Stimulated activated CD8-positive, alpha-beta memory T cell treated with anti-CD3 and anti-CD28 coated beads, Interleukin-4, amount 100 ng/mL, for 24 hours (primary cell): ENCODE results near the gene EIF4E2.

Source experiments
- DNase-seq: peaks from one replicate; pipeline ENCODE4 v3.0.0-alpha.2; 2020; ENCODE audit warnings: low read depth

EIF4E2 gene, protein sequence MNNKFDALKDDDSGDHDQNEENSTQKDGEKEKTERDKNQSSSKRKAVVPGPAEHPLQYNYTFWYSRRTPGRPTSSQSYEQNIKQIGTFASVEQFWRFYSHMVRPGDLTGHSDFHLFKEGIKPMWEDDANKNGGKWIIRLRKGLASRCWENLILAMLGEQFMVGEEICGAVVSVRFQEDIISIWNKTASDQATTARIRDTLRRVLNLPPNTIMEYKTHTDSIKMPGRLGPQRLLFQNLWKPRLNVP

DNA sequence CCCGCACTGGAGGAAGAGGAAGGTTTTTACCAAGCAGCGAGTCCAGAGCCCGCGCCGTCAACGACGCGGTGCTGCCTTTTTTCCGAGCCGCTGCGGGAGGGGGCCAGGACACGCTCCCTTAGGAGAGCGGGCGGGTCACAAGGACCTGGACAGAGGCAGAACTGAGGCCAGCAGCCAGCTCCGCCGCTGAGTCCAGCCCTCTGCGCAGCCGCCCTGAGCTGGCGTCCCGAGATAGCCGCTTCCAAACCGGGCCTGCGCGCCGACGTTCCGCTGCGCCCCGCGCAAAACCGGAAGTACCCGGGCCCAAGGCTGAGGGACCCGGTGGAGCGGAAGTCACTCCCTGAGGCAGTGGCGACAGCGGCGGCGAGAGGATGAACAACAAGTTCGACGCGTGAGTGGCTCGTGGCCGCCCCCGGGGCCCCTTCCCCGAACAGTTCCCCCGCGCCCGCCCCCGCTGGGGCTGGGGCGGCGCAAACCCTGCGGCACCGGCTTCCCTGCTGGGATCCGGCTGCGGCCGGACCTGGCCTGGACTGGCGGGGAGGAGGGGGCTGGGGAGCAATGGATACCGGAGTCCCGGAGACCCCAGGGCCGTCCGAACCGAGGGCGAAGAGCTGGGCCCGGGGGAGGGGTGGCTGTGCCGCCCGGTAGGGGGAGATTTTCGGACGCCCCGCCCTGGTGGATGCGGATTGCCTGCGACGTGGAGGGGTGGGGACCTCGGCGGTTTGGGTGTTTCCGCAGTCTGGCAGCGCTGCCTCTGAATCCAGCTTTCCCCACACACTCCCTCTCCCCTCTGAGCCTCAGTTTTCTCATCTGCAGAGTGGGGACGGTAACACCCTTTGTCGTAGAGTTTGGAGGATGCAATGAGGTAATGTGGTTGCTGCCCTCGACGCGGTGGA lies at the start of gene EIF4E2, which contains the start of gene TIGD1:
EIF4E2 (plus strand) TSS at position 336 of the 896 bp plus-strand sequence; CDS start at position 372, 36 bp downstream.
TIGD1 (minus strand) TSS at position 204 of the 896 bp plus-strand sequence. CDS start 675 bp downstream, outside the sequence.
- DNase-seq = peak; percentile 89

DNA sequence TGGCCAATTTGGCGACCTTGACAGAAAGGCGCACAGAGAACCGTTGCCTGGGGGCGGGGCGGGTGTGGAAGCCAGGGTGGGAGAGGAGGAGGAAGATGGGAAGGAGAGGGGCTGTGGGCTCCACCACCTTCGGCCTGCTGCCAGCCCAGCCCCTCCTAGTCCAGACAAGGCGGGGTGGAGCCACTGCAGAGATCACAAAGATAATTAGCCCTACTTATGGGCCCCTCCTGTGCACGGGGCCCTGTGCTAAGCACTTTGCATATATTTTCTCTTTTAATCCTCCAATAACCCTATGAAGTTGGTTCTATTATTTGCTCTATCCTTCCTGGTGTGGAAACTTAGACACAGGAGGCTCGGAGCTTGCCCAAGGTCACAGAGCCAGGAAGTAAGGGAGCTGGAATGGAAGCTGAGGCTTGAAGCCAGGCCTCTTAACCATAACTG lies 49.1 kb upstream of the EIF4E2 start:
- DNase-seq = no peak

DNA sequence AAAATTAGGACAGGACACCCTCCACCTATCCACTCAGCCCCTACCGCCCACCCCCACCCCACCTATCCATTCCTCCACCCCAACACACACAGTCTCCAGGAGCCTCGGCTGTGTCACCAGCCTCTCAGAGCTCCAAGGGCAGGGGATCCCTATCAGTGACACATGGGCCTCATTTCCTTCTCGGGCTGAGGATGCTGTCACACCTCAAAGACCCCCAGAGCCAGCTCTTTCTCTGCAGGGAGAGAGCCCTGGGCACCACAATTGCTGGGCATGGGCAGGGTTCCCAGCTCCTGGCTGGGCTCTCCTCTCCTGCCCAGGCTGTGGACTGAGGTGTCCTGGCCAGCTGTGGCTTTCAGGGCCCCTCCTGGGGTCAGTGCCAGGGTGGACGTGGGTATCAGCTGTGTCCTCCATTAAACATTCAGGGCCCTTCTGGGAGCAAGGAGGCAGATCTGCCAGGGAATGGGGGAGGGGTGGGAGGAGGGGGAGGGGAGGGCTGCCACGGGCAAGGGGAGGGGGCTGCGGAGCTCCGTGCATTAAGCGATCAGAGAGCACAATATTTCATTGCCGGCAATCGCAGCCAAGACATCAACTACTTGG lies 48.6 kb upstream of the EIF4E2 start:
- DNase-seq = no peak

DNA sequence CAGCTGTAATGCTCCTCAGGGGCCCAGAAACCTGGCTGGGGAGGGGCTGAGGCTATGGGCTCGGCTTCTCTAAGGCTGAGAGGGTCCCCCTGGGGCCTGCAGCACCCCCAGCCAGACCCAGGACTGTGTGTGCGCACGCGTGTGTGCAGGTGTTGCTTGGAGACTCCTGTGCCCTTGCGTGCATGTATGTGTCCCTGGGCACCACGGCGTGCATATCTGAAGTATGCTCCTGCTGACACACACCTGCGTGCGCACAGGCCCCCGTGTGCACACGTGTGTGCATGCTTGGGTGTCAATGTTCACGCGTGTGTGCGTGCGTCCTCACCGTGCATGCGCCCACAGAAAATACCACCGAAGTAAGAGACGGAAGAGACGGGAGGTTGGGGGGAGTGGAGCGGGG lies 48.0 kb upstream of the EIF4E2 start:
- DNase-seq = no peak

DNA sequence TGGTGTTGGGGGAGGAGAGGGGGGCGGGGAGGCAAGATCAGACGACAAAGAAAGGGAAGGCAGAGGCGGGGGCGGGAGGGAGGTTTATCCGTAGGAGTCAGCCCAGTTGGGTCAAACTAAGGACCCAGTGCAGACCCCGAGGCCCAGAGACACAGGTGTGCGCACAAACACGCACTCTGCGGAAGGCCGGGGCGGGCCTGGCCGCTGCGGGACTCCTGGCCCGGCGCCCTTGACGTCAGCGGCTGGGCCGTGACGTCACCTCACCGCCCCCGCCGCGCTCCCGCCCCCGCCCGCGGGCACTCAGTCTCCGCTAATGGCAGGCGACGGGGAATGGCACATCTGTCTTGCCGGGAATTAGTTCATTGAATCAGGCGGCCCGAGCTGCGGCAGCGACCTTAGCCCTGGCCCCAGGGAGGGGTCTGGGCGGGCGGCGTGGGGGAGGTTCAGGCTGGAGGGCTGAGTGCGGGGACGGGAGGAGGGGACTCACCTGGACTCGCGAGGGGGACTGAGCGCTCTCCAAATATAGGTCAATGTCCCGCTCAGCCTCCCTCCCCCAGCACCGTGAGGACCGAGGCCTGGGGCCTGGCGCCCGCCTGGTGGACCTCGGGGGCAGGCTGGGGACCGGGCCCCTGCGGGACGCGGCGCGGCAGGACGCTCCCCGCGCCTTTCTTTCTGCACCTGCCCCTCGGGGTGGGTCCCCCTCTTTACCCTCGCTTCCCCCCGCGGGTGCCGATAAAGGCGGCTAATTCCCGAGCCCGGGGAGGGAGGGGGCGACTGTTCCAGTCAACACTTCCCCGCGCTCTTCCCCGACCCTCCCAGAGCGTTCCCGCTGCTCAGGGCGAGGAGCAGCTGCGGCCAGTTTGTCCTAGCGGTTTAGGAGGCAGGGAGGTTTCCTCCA lies 47.3 kb upstream of the EIF4E2 start:
- no peak for DNase-seq

DNA sequence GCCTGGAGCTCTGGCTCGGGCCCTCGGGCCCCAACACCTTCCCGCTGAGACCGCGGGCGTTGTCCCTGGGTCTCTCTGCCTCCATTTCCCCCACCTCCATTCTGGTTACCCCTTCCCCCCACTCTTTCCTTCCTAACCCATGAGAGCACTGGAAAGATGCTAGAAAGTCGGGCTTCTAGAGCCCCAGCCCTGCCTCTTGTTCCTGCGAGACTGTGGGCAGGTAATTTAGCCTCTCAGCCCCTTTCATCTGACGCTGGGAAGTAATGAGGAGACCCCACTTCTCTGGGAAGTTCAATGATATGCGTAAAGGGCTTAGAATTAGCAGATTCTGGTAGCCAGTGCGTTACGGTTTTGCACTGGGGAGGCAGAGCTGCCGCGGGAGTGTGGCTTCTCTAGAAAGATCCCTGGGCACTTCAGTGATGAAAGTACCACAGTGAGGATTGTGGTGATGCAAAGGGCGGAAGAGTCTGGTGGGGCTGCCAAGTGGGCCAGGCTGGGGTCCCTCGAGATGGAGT lies 46.6 kb upstream of the EIF4E2 start:
- no peak for DNase-seq

DNA sequence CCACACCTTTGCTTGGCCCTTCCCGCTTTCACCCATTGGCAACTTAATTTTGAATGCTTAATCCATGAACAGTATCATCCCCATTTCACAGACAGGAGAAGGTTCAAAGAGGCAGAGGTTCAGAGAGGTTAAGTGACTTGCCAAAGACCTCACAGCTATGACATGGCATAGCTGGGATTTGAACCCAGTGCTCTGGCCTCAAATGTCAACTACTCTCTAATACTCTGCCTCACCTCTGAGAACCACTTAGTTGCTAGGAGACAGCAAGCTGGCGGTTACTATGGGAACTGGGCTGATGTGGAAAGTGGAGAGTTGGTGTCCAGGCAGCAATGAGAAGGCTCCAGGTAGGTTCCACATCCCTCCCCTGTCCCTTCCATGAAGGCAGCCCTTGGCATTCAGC lies 46.1 kb upstream of the EIF4E2 start:
- no peak for DNase-seq

DNA sequence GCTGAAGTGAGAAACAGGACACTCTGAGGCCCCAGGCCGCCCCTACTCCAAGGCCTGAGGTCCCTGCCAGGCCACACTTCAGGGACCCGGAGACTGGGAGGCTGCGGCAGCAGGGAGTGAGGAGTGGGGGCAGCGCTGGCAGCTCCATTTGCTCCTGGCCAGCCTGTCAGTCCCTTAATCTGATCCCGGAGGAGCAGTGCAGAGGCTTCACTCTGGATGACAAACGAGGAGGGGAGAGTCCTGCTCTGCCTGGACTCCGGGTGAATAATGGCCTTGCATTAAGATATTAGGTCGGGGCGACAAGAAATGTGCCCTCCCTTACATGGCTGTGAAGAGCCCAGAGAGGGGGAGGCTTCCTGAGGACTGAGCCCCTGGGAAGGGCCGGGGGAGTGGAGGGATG lies 44.6 kb upstream of the EIF4E2 start:
- DNase-seq = no peak

DNA sequence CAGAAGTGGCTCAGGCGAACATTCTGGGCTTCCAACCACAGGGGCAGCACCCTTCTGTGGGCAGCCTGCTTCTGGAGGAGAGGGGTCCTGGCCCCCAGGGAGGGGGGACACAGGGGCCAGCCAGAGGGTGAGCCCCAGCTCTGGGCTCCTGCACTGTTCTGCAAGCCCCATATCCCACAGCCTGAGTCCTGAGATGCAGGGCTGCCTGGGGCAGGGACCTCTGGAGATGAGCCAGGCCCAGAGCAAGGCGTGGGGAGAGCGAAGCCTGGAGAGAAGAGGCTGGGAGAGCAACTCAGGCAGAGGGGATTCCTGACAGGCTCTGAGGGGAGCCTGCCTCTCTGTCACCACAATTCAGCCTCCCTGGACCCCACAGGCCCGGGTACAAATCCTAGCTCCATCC lies 43.8 kb upstream of the EIF4E2 start:
- no peak for DNase-seq

DNA sequence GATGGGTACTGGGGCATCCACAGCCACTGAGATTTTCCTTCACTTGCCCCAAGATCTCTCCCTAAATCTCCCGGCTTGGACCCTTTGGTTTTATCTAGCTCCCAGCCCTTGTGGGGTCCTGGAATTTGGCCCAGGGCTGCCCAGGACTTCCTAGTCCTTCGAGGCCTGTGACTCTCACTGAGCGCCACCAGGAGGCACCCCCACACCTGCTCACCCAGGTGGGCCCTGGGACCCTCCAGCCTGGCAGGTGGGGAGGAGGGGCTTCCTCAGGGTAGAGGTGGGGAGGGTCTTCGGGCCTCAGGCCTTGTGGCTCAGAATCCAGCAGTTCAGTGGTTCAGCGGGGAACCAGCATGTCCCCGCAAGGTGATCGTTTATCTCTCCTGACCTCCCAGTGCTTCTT lies 42.2 kb upstream of the EIF4E2 start:
- DNase-seq = no peak

DNA sequence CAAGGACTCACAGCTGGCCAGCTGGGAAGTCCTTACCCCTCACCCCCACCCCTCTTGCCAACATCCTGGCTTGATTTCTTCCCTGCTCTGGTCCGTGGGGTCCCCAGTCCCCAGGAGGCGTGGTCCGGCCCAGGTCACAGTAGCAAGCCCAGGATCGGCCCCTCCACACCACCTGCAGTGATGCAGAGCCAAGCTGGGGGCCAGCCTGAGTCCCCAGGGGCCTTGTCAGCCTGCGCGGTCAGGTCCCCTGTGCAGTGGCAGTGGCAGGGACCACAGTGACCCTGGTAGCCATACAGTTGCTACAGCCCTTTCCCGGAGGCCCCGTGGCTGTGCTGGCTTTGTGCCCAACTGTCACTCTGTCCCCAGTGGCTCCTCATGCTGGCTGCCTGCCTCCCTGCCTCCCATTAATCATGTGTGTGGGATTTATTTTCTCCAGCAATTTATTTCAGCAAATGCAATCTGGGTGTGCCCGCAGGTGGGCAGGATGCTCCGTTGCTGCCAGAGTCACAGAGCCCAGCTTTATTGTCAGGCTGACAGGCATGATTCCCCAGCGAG lies 39.1 kb upstream of the EIF4E2 start:
- DNase-seq = no peak

DNA sequence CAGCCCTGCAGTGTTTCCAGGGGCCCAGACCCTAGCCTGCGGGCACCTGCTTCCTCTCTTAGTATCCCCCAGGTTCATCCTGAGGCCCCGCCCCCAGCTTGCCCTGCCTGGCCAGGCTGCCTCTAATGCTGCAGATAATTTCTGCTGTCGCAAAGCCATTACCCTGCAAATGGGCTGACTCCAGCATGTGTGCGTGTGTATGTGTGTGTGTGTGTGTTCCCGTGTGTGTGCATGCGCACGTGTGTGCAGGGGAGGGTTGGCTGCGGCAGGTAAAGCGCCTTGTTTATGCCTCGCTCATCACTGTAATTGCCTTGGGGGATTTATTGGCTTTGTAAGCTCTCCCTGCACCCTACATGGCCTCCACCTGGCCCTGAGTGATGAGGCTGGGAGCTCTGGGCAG lies 37.9 kb upstream of the EIF4E2 start:
- no peak for DNase-seq

DNA sequence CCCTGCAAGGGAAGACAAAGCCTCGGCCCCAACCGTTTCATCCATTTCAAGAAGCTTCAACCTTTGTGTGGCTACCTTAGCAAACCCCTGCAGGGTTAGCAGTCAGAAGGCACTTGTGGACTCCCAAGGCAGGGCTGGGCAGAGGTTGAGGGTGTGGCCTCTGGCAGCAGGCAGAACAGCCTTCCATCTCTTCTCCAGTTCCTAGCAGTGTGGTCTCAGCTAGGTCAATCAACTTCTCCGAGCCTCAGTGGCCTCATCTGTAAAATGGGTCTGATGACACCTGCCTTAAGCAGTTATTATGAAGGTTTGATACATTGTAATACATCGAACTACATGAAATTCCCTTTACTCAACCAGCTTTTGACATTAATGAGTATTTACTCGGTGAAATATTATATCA lies 37.1 kb upstream of the EIF4E2 start:
- no peak for DNase-seq

DNA sequence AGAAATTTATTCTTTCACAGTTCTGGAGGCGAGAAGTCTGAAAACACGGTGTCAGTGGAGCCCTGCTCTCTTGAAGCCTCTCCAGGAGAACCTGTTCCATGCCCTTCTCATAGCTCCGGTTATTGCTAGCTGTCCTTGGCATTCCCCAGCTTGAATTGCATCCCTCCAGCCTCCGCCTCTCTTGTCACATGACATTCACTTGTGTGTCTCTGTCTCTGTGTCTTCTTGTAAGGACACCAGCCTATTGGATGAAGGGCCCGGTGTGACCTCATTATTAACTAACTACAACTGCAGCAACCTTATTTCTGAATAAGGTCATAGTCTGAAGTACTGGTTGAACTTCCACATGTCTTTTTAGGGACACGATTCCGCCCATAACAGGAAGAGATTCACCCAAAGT lies 34.9 kb upstream of the EIF4E2 start:
- DNase-seq = no peak

DNA sequence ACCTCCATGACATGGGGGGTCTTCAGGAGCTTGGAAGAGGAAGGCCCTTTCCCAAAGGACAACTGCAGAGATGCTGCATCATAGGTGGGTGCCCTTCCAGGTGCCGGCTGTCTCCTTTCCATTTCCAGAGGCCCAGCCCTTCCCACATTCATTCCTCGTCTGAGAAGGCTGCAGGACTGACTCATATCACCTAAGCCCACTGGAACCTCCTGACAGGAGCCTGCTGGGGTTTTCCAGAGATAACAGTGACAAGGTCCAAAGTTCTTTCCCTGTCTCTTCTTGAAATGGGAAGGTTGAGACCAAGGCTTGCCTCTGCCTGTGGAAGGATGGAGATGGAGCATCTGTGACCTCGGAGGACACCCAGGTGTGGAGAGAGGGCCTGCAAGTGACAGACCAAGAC lies 33.9 kb upstream of the EIF4E2 start:
- DNase-seq = no peak

DNA sequence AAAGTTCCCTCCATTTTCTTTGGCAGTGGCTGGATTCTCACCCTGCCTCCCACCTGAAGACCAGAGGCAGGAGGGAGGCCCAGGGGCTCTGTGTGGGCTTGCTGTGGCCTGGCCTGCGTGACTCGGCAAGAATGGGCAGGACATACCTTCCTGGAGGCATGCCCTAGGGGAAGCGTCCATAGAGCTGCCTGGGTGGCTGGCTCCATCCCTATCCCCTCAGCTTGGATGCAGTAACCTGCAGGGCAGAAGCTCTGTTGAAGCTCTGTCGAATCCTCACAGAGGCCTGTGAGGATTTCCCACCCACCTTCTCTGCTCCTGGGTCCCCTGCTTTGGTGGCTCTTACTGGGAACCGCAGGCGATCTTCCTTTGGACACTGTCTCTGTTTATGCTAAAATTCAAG lies 31.6 kb upstream of the EIF4E2 start:
- DNase-seq = no peak

DNA sequence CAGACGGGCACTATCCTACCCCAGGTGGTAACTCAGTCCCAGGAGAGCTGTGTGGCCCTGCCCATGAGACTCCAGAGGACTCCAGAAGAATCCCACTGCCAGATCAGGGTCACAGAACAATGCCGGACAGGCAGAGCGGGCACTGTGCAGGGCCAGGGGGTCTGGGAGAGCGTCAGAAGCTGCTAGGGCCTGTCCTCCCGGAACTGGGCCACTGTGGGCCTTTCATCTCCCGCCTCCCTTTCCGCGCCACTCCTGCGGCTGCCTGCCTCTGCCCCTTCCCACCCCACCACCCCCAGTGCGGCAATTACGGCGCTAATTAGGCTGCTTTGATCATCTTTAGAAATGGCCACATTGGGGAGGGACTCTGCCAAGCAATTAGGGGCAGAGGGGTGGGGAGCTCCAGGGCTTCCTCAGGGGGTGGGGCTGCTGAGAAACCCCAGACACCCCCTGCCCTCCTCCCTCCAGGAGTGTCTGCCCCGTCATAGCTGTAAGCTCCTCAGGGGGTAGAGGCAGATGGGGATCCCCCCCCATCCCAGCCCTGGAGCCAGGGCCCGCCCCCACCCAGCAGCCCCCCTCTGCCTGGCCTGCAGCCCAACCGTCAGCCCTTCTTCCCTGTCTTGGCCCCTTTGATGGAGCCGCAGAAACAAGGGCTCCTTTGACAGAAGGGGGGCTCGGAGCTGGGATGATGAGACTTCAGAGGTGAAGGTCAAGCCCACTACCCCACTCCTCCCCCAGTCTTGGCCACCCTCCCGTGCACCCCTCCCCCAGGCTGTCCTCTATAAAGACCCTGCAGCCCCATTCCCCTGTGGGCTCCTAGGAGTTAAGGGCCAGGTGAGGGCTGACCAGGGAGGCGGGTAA lies 30.7 kb upstream of the EIF4E2 start, which contains the start of gene PRSS56:
PRSS56 (plus strand) TSS at position 808 of the 858 bp plus-strand sequence. CDS start 211 bp downstream, outside the sequence.
- DNase-seq = no peak

DNA sequence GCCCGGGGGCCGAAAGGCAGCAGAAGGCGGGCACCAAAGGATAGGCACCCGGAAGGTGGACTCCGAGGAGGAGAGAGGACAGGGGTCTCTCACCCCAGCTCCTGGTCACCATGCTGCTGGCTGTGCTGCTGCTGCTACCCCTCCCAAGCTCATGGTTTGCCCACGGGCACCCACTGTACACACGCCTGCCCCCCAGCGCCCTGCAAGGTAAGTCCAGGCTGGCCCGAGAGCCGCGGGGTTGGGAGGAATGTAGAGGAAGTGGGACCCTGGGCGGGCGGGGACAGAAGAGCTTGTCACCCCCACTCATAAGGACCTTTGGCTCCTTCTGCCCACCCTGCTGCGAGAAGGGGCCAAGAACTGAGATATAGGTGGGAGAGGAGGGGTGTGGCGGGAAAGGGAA lies 30.0 kb upstream of the EIF4E2 start:
- DNase-seq = no peak

DNA sequence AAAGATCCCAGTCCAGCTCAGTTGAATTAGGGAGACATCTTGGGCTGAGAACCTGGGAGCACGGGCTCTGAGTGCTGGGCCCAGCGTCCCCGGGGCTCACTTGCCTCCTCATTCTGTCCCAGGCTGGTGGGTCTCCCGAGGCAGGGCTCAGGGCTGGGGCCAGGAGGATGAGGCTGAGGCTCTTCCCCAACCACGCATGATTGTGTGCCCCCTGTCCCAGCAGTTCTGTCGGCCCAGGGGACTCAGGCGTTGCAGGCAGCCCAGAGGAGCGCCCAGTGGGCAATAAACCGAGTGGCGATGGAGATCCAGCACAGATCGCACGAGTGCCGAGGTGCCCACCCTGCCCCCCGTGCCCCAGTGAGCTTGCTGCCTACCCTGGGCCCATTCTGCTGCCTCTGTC lies 29.4 kb upstream of the EIF4E2 start:
- no peak for DNase-seq

DNA sequence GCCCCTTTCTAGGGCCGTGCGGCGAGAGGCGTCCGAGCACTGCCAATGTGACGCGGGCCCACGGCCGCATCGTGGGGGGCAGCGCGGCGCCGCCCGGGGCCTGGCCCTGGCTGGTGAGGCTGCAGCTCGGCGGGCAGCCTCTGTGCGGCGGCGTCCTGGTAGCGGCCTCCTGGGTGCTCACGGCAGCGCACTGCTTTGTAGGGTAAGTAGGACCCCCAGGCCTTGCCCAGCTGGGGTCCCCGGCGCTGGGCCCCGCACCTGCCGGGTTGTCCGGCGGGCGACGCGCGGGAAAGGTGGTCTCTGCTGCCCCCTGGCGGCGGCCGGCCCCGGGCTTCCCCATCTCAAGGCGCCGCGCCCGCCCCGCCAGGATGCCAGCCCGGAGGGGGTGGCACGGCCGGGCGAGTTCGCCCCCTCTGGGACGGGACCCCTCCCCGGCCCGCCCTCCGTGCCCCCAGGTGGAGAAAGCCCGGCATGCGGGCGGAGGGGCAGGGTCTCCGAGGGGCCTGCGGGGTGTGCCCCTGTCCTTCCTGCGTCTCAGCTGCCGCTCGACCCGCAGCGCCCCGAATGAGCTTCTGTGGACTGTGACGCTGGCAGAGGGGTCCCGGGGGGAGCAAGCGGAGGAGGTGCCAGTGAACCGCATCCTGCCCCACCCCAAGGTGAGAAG lies 28.4 kb upstream of the EIF4E2 start:
- peak; percentile 64 for DNase-seq
